Measurements from ENCODE around the gene POLR2F. TPM values are rescaled to one million over a fixed set of nuclear protein-coding genes. Genes with fewer than 3 reads are reported as not detected.

The POLR2F gene
- polyA plus RNA-seq, 1 donor (not counting 4 experiments of a cell fraction or from before 2014, with no cell fraction given): 119 TPM

GRCh38 chr22:37965940-37966664, 12.6 kb downstream of the POLR2F start:
- no peak overlapping the region for H3K27ac ChIP-seq (ENCODE audit: control insufficient read depth, insufficient read depth, low read length)
- H3K4me3 ChIP-seq (ENCODE audit: control insufficient read depth in 2 of 3, extremely low read depth in 1 of 3, insufficient read depth in 2 of 3, low read depth in 1 of 3, low read length in 3 of 3): no peak overlapping the region
- H3K4me2 ChIP-seq (ENCODE audit: control insufficient read depth, extremely low read depth, insufficient read depth, low read depth, low read length): no peak overlapping the region
- no peak for DNase-seq (ENCODE audit: low read depth, low spot score)
- TF ChIP-seq EZH2 (IDR thresholded peaks at IDR 0.05; ENCODE audit: low read length) (no peak), CTCF (optimal IDR thresholded peaks at IDR 0.05 in 1 of 3, IDR thresholded peaks at IDR 0.05 in 1 of 3, conservative IDR thresholded peaks at IDR 0.05 in 1 of 3; ENCODE audit: extremely low read depth in 1 of 3, insufficient read depth in 2 of 3, low read length in 3 of 3) (no peak)
- no peak overlapping the region for H3K9ac ChIP-seq (ENCODE audit: control insufficient read depth, extremely low read depth, insufficient read depth, low read length)
- no peaks in the 10 kb centered on the region for H3K79me2 ChIP-seq (ENCODE audit: control insufficient read depth, insufficient read depth, low read length)
- dilution Hi-C loops (cut with MboI; ENCODE audit: extremely low pct_ligation_motif_present, low sequenced_read_pairs): no loop called here
- H3K9me3 ChIP-seq (ENCODE audit: control insufficient read depth, low read depth, low read length): no peaks in the 10 kb centered on the region
- no peak for FAIRE-seq
- H3K9me1 ChIP-seq (ENCODE audit: control insufficient read depth, extremely low read depth, insufficient read depth, low read length): no peaks in the 10 kb centered on the region
- no peaks in the 10 kb centered on the region for H4K20me1 ChIP-seq (ENCODE audit: control insufficient read depth, extremely low read depth, insufficient read depth, low read length)
- H2AFZ ChIP-seq (ENCODE audit: control insufficient read depth, low read length): no peak overlapping the region
- H3K4me1 ChIP-seq (ENCODE audit: control insufficient read depth, extremely low read depth, insufficient read depth, low read length): no peaks in the 10 kb centered on the region
- H3K36me3 ChIP-seq (ENCODE audit: control insufficient read depth in 2 of 2, extremely low read depth in 1 of 2, insufficient read depth in 2 of 2, low read length in 2 of 2): peaks cover 34 to 40% of the 10 kb centered on the region in 2 experiments
- no peaks in the 10 kb centered on the region for H3K27me3 ChIP-seq (ENCODE audit: control insufficient read depth, extremely low read depth, insufficient read depth, low read length)

GRCh38 chr22:37967147-37967546, 13.6 kb downstream of the POLR2F start:
- DNase-seq (ENCODE audit: low read depth, low spot score): no peak
- H3K4me1 ChIP-seq (ENCODE audit: control insufficient read depth, extremely low read depth, insufficient read depth, low read length): no peaks in the 10 kb centered on the region
- dilution Hi-C loops (cut with MboI; ENCODE audit: extremely low pct_ligation_motif_present, low sequenced_read_pairs): no loop called here
- no peaks in the 10 kb centered on the region for H3K79me2 ChIP-seq (ENCODE audit: control insufficient read depth, insufficient read depth, low read length)
- no peak overlapping the region for H3K27ac ChIP-seq (ENCODE audit: control insufficient read depth, insufficient read depth, low read length)
- no peaks in the 10 kb centered on the region for H3K9me3 ChIP-seq (ENCODE audit: control insufficient read depth, low read depth, low read length)
- no peaks in the 10 kb centered on the region for H3K9me1 ChIP-seq (ENCODE audit: control insufficient read depth, extremely low read depth, insufficient read depth, low read length)
- no peak overlapping the region for H3K4me2 ChIP-seq (ENCODE audit: control insufficient read depth, extremely low read depth, insufficient read depth, low read depth, low read length)
- no peaks in the 10 kb centered on the region for H3K27me3 ChIP-seq (ENCODE audit: control insufficient read depth, extremely low read depth, insufficient read depth, low read length)
- no peak overlapping the region for H3K9ac ChIP-seq (ENCODE audit: control insufficient read depth, extremely low read depth, insufficient read depth, low read length)
- no peak overlapping the region for H3K4me3 ChIP-seq (ENCODE audit: control insufficient read depth in 2 of 3, extremely low read depth in 1 of 3, insufficient read depth in 2 of 3, low read depth in 1 of 3, low read length in 3 of 3)
- FAIRE-seq: no peak
- H2AFZ ChIP-seq (ENCODE audit: control insufficient read depth, low read length): no peak overlapping the region
- TF ChIP-seq CTCF (optimal IDR thresholded peaks at IDR 0.05 in 1 of 3, IDR thresholded peaks at IDR 0.05 in 1 of 3, conservative IDR thresholded peaks at IDR 0.05 in 1 of 3; ENCODE audit: extremely low read depth in 1 of 3, insufficient read depth in 2 of 3, low read length in 3 of 3): no peak
- TF ChIP-seq EZH2 (IDR thresholded peaks at IDR 0.05; ENCODE audit: low read length): no peak
- H4K20me1 ChIP-seq (ENCODE audit: control insufficient read depth, extremely low read depth, insufficient read depth, low read length): no peaks in the 10 kb centered on the region
- peaks cover 28 to 32% of the 10 kb centered on the region in 2 experiments for H3K36me3 ChIP-seq (ENCODE audit: control insufficient read depth in 2 of 2, extremely low read depth in 1 of 2, insufficient read depth in 2 of 2, low read length in 2 of 2)

Measured in keratinocyte (primary cell).